A673 (cell line): ENCODE results near the gene MN1.

Experiments
- EZH2 ChIP-seq: fragments of 200-600 bp; sonication (generic); IDR thresholded peaks from 2 replicates; pipeline ENCODE4 v1.6.1; 2017; ENCODE audit warnings: borderline replicate concordance, low read depth, mild to moderate bottlenecking, mixed read lengths, antibody characterized with exemption, low read length; ENCODE audit not compliant: poor library complexity, severe bottlenecking
- TF ChIP-seq, protein P1 (sequence below): fragments of 300-800, 200-600 bp; sonication (generic); conservative IDR thresholded peaks from 2 replicates; pipeline ENCODE4 v1.5.1; 2017; ENCODE audit warnings: low read depth, mild to moderate bottlenecking, antibody characterized with exemption, low read length, moderate library complexity, mixed read lengths

DNA sequence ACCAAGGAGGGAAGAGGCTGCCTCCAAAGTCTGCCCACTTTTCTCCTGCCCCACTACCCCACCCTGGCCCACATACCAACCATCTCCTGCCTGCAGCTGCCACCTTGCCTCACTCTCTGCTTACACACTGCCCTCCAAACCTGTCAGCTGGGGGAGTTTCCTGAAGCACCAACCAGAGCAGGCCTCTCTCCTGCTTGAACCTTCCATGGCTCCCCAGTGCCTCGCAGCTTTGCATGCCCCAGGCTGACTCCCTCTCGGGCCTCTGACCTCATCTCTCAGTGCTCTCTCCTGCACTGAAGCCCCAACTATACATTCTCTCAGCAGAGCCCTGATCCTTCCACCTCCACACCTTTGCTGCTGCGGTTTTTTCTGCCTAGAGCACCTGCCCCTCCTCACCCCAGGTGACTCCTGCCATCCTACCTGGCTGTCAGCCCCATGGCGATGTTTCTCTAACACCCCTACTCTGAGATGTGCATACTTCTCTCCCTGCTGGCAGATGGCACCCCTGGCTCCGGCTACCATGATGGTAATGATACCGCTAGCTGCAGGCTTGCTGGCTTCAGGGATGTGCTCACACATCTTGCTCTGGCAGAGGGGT lies 43.5 kb downstream of the MN1 start:
- TF ChIP-seq, protein P1, sequence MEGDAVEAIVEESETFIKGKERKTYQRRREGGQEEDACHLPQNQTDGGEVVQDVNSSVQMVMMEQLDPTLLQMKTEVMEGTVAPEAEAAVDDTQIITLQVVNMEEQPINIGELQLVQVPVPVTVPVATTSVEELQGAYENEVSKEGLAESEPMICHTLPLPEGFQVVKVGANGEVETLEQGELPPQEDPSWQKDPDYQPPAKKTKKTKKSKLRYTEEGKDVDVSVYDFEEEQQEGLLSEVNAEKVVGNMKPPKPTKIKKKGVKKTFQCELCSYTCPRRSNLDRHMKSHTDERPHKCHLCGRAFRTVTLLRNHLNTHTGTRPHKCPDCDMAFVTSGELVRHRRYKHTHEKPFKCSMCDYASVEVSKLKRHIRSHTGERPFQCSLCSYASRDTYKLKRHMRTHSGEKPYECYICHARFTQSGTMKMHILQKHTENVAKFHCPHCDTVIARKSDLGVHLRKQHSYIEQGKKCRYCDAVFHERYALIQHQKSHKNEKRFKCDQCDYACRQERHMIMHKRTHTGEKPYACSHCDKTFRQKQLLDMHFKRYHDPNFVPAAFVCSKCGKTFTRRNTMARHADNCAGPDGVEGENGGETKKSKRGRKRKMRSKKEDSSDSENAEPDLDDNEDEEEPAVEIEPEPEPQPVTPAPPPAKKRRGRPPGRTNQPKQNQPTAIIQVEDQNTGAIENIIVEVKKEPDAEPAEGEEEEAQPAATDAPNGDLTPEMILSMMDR: no peak
- TF ChIP-seq EZH2: no peak
